ES-I3 (cell line): Measurements from ENCODE around the gene ADRB2.

Experiments
- H3K36me3 ChIP-seq: 2 replicates; pipeline ENCODE4 v1.6.1; 2013; ENCODE audit warnings: mild to moderate bottlenecking, low read length, control low read depth, moderate library complexity; ENCODE audit not compliant: insufficient read depth
- H3K4me1 ChIP-seq: 2 replicates; pipeline ENCODE4 v1.6.1; 2013; ENCODE audit warnings: mild to moderate bottlenecking, control low read depth, low read length; ENCODE audit not compliant: insufficient read depth
- H3K9ac ChIP-seq: 2 replicates; pipeline ENCODE4 v1.6.1; 2013; ENCODE audit warnings: low read depth, mild to moderate bottlenecking, low read length, moderate library complexity
- H3K9me3 ChIP-seq: 2 replicates; pipeline ENCODE4 v1.6.1; 2013; ENCODE audit warnings: mild to moderate bottlenecking, low read length, moderate library complexity; ENCODE audit not compliant: control insufficient read depth, insufficient read depth

ADRB2 gene

GRCh38 chr5:148830211-148830610 lies 3.8 kb downstream of the ADRB2 start:
- H3K36me3 ChIP-seq, result no peaks in the 10 kb centered on the region
- H3K4me1 ChIP-seq, result no peaks in the 10 kb centered on the region
- no peak overlapping the region for H3K9ac ChIP-seq
- no peaks in the 10 kb centered on the region for H3K9me3 ChIP-seq

DNA sequence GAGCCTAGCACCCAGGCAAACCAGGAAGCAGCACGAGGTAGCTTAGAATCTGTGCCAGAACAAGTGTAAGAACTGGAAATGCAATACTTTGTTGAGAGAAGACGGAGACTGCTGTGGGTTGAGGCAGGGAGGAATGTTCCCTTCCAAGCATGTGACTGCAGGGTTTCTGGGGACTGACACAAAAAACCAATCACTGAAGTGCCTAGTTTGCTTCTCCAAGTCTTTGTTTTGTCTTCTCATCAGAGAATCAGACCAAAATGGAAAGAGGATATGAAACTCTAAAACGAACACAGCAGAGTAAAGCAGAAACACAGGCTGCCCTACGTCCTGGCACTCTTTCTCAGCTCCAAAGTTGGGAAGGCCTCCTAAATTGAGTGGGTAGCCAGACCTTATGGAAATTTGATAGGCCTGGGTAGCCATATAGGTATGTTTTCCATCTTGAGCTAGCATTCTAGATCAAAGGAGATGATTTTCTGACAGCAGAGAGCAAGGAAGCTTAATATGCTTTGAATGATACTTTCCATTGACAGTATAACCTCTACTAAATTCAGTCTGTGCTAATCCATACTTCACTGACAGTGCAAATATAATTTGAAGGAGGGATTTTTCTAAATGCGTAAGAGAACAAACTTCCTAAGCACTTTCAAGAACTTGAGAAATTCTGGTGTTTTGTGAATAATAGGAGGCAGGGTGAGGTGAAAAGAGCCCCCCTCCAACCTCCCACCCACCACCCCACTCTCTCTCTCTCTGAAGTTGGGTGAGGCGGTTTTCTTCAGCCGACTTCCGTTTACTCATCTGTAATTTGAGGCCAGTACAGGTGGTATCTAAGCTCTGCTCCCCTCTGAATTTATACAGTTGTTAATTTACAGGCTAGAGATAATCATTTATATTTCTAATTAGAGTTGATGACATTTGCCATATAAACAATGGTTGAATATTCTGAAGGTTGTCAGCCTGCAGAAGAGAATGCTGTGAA lies 5.5 kb downstream of the ADRB2 start:
- Histone ChIP-seq H3K9ac (no peak overlapping the region), H3K9me3 (no peaks in the 10 kb centered on the region), H3K4me1 (no peaks in the 10 kb centered on the region), H3K36me3 (no peaks in the 10 kb centered on the region)

DNA sequence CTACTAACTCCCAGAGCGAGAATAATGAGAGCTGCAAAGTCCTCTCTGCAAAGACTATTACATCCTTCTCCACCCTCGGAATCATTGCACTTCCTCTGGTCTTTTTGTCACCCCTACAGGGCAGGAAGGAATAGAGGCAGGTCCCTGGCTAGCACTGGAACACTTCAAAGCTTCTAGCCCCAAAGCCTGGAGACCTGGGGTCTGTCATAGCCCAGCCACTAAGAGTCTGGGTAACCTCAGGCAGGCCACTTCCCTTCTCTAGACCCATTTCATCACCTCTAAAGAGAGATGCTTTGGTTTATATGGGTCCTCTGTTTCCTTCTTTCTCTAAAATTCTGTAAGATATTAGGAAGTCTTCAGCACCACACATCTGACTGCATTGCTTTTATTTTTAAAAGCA lies 6.7 kb downstream of the ADRB2 start:
- Histone ChIP-seq H3K36me3 (no peaks in the 10 kb centered on the region), H3K9ac (no peak overlapping the region), H3K4me1 (no peaks in the 10 kb centered on the region), H3K9me3 (no peaks in the 10 kb centered on the region)

DNA sequence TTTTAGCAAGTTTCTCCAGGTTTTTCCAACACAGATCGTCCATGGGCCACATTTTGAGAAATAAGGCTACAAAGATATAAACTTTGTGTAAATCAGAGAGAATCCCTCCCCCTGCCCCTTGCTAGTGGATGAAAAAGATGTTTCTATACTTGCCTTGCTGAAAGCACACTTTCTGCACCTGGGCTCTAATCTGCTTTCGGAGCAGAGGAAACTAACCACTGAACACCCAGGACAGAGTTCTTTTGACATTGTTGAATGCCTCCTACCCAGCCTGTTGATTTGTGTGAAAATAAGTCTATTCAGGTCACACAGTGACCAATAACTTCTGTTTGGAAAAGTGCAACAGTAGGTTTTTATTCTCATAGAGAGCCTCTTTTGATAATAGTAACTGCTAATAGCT lies 7.5 kb downstream of the ADRB2 start:
- no peaks in the 10 kb centered on the region for H3K9me3 ChIP-seq
- H3K36me3 ChIP-seq, result no peaks in the 10 kb centered on the region
- H3K4me1 ChIP-seq, result no peaks in the 10 kb centered on the region
- H3K9ac ChIP-seq, result no peak overlapping the region

- no peaks in the 10 kb centered on the region for H3K9me3 ChIP-seq
- H3K9ac ChIP-seq, result no peak overlapping the region
- no peaks in the 10 kb centered on the region for H3K4me1 ChIP-seq
- H3K36me3 ChIP-seq, result no peaks in the 10 kb centered on the region
Measured at GRCh38 chr5:148834689-148835088, 8.3 kb downstream of the ADRB2 start.

DNA sequence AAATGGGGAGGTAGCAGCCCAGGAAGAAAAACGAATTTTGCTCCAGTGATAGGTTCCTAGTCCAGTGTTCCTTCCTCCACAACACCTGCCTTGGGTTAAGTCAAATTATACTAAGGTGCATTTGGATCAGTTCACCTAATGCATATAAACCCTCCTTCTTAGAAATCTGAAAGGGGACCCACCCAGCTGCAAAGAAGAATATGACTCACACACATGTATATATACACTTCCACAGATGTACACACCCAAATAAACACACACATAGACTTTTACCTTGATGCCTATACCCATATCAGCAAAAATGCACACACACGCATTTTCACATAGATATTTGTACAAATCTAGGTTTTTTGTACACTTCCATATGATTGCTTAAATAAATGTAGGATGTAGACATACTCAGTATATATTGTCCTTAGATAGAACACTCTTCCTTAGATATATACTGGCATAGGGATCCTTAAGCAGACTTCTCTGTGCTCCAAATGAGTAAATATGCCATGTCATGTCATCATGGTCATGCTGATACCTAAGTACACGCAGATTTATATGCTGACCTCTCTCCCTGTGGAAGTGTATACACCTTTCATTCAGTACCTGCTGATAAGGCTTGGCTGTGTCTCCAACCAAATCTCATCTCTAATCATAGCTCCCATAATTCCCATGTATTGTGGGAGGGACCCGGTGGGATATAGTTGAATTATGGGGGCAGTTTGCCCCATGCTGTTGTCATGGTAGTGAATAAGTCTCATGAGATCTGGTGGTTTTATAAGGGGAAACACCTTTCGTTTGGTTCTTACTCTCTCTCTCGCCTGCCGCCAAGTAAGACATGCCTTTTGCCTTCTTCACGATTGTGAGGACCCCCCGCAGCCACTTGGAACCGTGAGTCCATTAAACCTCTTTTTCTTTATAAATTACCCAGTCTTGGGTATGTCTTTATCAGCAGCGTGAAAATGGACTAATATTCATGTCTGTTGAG lies 10.2 kb downstream of the ADRB2 start:
- Histone ChIP-seq H3K4me1 (no peaks in the 10 kb centered on the region), H3K9me3 (no peaks in the 10 kb centered on the region), H3K36me3 (no peaks in the 10 kb centered on the region), H3K9ac (no peak overlapping the region)

DNA sequence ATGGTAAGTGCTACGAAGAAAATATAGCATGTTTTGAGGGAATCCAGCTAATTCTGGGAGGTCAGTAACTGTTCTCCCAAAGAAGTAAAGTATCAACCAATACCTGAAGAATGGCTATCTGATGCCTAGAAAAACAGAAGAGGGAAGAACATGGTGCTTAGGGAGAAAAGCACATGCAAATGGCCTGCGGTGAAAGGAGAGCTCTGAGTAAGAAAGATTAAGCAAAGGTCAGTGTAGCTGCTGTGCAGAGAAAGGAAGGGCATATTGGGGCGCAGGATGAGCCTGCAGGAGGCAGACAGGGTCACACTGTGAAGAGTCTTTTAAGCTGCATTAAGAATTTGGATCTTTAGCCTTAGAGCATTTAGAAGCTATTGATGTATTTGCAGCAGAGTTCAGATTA lies 11.0 kb downstream of the ADRB2 start:
- no peaks in the 10 kb centered on the region for H3K4me1 ChIP-seq
- H3K9ac ChIP-seq, result no peak overlapping the region
- no peaks in the 10 kb centered on the region for H3K36me3 ChIP-seq
- no peaks in the 10 kb centered on the region for H3K9me3 ChIP-seq

- H3K9me3 ChIP-seq, result no peaks in the 10 kb centered on the region
- peaks cover 4% of the 10 kb centered on the region; the same call in 1 of the 2 replicates for H3K4me1 ChIP-seq
- H3K9ac ChIP-seq, result no peak overlapping the region
- H3K36me3 ChIP-seq, result no peaks in the 10 kb centered on the region
Measured at GRCh38 chr5:148838357-148838756, 11.9 kb downstream of the ADRB2 start.

DNA sequence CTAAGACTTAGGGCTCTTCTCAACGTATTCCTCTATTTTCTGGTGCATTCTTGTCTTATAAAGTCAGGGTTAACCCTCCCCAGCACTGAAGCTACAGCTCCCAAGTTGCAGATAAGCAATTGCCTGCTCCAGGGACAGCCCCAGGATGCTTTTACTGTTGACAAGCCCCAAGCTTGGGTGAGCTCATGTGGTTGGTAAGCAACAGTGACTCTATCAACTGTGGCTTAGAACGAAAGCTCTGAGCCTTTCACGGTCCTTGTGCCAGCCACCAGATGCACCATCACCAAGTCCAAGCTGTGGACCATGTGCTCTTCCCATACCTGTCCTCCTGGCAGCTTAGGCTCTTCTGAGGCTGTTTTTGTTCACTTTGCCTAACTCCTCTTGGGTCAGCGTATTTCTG lies 13.5 kb downstream of the ADRB2 start:
- no peaks in the 10 kb centered on the region for H3K36me3 ChIP-seq
- H3K9me3 ChIP-seq, result no peaks in the 10 kb centered on the region
- H3K4me1 ChIP-seq, result peaks cover 6% of the 10 kb centered on the region; the same call in 1 of the 2 replicates
- no peak overlapping the region for H3K9ac ChIP-seq

DNA sequence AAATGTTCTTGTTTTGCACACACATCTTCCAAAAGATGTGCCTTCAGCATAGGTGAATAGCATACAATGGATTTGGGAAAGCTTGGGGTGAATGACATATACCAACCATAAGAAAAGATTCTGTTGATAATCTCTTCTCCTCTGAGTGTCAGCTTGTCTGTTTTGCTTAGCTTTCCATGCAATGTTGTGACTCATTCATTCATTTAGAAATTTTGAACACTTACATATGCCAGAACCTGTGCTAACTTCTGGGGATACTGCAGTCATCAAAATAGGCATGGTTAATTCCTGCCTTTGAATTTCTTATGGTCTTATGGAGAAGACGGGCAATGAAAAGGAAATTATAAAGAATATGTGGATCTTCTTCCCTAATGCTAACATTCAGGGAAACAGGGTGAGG lies 14.1 kb downstream of the ADRB2 start:
- Histone ChIP-seq H3K4me1 (peaks cover 6% of the 10 kb centered on the region; the same call in 1 of the 2 replicates), H3K9me3 (no peaks in the 10 kb centered on the region), H3K36me3 (no peaks in the 10 kb centered on the region), H3K9ac (no peak overlapping the region)

DNA sequence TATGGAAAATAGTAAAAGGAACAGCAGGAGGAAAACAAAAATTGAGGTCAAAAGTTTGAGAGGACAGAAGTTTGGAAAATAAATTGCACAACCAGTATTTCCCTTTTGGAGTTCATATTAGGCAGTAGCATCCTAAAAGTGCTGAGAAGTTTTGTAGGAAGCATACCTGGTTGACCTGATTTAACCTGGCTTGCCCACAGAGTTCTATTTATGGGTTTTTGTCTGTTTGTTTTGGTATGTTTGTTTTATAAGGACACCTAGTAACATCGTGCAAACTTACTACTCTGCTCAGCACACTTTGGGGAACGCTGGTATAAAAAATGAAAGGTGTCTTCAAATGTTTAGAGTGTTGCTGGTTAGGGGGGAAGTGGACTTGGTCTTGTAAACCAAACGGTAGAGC lies 15.1 kb downstream of the ADRB2 start:
- Histone ChIP-seq H3K9ac (no peak overlapping the region), H3K9me3 (no peaks in the 10 kb centered on the region), H3K4me1 (peaks cover 6% of the 10 kb centered on the region; the same call in 1 of the 2 replicates), H3K36me3 (no peaks in the 10 kb centered on the region)

DNA sequence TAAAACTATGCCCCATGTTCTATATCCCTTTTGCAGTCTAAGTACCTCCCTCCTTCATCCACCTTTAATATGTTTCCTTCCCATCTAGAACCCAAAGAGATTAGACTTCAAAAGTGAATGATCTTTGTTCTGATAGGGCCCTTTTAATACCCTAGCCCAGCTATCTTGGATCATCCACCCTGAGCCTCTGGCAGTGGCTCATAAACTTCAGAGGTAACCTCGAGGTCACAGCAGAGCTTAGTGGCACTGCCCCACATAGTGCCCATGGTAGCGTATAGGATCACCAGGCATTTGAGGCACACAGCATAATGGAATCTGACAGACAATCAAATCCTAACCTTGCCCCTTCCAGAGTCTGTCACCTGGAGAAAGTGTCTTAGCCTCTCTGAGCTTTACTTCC lies 15.8 kb downstream of the ADRB2 start:
- H3K9me3 ChIP-seq, result no peaks in the 10 kb centered on the region
- peaks cover 6% of the 10 kb centered on the region; the same call in 1 of the 2 replicates for H3K4me1 ChIP-seq
- H3K36me3 ChIP-seq, result no peaks in the 10 kb centered on the region
- no peak overlapping the region for H3K9ac ChIP-seq

GRCh38 chr5:148843510-148844318 lies 17.3 kb downstream of the ADRB2 start:
- Histone ChIP-seq H3K9ac (no peak overlapping the region), H3K9me3 (no peaks in the 10 kb centered on the region), H3K4me1 (peaks cover 6% of the 10 kb centered on the region; the same call in 1 of the 2 replicates), H3K36me3 (no peaks in the 10 kb centered on the region)
